C4-2B (cell line): ENCODE results near the gene RANBP3.

Experiments
- ZFX ChIP-seq: fragments of 450-650 bp; IDR thresholded peaks from 2 replicates; pipeline ENCODE4 v1.6.1; 2017
- TF ChIP-seq, protein P1 (sequence below): fragments of 450-650 bp; conservative IDR thresholded peaks from 2 replicates; pipeline ENCODE4 v1.5.1; 2017; ENCODE audit warnings: mild to moderate bottlenecking

DNA sequence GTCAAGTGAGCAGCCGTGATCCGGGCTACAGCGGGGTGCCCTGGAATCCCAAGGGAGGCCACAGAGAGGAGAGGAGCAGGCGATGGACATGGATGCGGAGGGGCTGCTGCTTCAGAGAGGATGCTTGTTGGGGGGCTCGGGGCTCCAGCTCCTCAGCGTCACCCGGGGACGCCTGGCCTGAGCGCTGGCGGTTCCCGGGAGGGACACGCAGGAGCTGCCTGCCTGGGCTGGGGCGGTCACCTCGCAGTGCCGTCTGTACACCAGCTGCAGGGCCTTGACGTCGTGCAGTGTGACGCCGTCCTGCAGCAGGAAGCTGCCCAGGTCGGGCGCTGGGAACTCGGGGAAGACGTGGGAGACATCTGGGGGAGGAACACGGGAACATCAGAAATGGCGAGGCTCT is 29.9 kb upstream of the RANBP3 start:
- TF ChIP-seq, protein P1, sequence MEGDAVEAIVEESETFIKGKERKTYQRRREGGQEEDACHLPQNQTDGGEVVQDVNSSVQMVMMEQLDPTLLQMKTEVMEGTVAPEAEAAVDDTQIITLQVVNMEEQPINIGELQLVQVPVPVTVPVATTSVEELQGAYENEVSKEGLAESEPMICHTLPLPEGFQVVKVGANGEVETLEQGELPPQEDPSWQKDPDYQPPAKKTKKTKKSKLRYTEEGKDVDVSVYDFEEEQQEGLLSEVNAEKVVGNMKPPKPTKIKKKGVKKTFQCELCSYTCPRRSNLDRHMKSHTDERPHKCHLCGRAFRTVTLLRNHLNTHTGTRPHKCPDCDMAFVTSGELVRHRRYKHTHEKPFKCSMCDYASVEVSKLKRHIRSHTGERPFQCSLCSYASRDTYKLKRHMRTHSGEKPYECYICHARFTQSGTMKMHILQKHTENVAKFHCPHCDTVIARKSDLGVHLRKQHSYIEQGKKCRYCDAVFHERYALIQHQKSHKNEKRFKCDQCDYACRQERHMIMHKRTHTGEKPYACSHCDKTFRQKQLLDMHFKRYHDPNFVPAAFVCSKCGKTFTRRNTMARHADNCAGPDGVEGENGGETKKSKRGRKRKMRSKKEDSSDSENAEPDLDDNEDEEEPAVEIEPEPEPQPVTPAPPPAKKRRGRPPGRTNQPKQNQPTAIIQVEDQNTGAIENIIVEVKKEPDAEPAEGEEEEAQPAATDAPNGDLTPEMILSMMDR: no peak
- TF ChIP-seq ZFX: no peak
